H1 (cell line): ENCODE measurements around the gene ABCG8. TPM values are rescaled to one million over a fixed set of nuclear protein-coding genes. Genes with fewer than 3 reads are reported as not detected.

ENCODE experiments used
- ZNF274 ChIP-seq: IDR thresholded peaks from 2 replicates; pipeline ENCODE4 v1.7.0; 2012; ENCODE audit warnings: low read length, borderline replicate concordance; ENCODE audit errors: extremely low read depth
- polyA plus RNA-seq, 7 experiments: library from polyadenylated mRNA; depleted of rRNA in 3 of 7; stranded (reverse) in 5 of 7; unstranded in 2 of 7; fragments of >200 nt in 5 of 7; fragments of 200-250 nt in 2 of 7; gene quantifications; 1 replicate in 5 of 7; 2 replicates in 1 of 7; 4 replicates in 1 of 7; pipeline versions ENCODE4 v1.2.1 to v1.2.3, GENCODE V29; 2011 to 2013; ENCODE audit warnings: missing spikeins in 2 of 7, mixed read lengths in 2 of 7
- total RNA-seq: library from RNA; stranded (reverse); fragmentation: NEBNext Ultra II Directional; extraction: Animal tissue kit (Norgen Biotek cat#: 25700); gene quantifications from 2 replicates; pipeline ENCODE4 v1.2.1, GENCODE V29; 2021
- TF ChIP-seq, protein P1 (sequence below), 3 experiments: IDR thresholded peaks; 1 replicate in 2 of 3; 2 replicates in 1 of 3; pipeline versions ENCODE4 v1.5.1 to v1.6.1; 2011; ENCODE audit warnings: low read length in 3 of 3, mild to moderate bottlenecking in 3 of 3, inconsistent platforms in 2 of 3, low read depth in 1 of 3, moderate library complexity in 1 of 3; ENCODE audit not compliant: insufficient read depth in 1 of 3; ENCODE audit errors: control extremely low read depth in 1 of 3

The ABCG8 gene
- total and polyA plus RNA-seq, 2 of the 8 experiments (the other 6 are each of a cell fraction or from before 2014, with no cell fraction given), result not detected

DNA sequence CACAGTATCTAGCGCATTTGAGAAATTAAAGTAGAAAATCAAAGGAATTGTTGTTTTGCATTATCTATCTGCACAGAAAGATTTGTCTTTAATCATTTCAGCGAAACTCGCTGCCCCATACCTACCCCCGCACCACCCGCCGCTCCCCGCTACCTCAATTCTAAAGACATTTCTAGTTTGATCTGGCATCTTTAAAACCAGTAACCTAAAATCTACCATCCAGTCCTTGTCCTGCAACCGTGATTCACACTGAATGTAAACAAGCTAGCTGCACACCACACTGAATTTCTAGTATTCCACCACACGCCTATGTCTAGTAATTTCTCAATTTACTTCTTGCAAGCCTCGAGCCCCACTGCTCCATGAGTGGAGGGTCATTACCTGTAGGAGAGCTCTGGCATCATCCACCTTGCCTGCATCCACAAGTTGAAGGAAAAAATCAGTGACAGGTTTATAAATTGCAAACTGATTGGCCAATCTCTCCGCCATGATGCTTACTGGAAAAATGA, 60.1 kb downstream of the ABCG8 start (continued):
- TF ChIP-seq, protein P1, sequence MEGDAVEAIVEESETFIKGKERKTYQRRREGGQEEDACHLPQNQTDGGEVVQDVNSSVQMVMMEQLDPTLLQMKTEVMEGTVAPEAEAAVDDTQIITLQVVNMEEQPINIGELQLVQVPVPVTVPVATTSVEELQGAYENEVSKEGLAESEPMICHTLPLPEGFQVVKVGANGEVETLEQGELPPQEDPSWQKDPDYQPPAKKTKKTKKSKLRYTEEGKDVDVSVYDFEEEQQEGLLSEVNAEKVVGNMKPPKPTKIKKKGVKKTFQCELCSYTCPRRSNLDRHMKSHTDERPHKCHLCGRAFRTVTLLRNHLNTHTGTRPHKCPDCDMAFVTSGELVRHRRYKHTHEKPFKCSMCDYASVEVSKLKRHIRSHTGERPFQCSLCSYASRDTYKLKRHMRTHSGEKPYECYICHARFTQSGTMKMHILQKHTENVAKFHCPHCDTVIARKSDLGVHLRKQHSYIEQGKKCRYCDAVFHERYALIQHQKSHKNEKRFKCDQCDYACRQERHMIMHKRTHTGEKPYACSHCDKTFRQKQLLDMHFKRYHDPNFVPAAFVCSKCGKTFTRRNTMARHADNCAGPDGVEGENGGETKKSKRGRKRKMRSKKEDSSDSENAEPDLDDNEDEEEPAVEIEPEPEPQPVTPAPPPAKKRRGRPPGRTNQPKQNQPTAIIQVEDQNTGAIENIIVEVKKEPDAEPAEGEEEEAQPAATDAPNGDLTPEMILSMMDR (IDR thresholded peaks at IDR 0.05; ENCODE audit: control extremely low read depth in 1 of 3, insufficient read depth in 1 of 3, low read depth in 1 of 3, low read length in 3 of 3), result no peak
- no peak for TF ChIP-seq ZNF274
